CD4-positive, alpha-beta T cell treated with Interleukin-21 for 1 hour (primary cell): Measurements from ENCODE around the gene PRSS12.
"Not testable (repeated sequence)": the region's sequence is repeated elsewhere in the genome, so short reads cannot be mapped to it uniquely, and the experiment has no call there.

Source experiments
- DNase-seq: peaks from one replicate; pipeline ENCODE4 v3.0.0-alpha.2; 2020

Gene PRSS12

GRCh38 chr4:118270492-118270891 is 82.3 kb downstream of the PRSS12 start:
- peak; percentile 56 for DNase-seq

- no peak for DNase-seq
These were observed 84.0 kb downstream of the PRSS12 start for GRCh38 chr4:118268780-118269179.

- not testable (repeated sequence) for DNase-seq
These were observed 86.7 kb downstream of the PRSS12 start for GRCh38 chr4:118266145-118266496.

- DNase-seq, result peak; percentile 16
These were observed 87.3 kb downstream of the PRSS12 start for GRCh38 chr4:118265312-118266144.

GRCh38 chr4:118264096-118264495 is 88.7 kb downstream of the PRSS12 start:
- no peak for DNase-seq

GRCh38 chr4:118260309-118260708 is 92.5 kb downstream of the PRSS12 start:
- DNase-seq, result no peak

GRCh38 chr4:118259111-118259510 is 93.7 kb downstream of the PRSS12 start:
- DNase-seq, result no peak

- DNase-seq, result no peak
These were observed 98.4 kb downstream of the PRSS12 start for GRCh38 chr4:118254368-118254767.

GRCh38 chr4:118249890-118250289 is 102.9 kb downstream of the PRSS12 start:
- no peak for DNase-seq

- DNase-seq, result no peak
These were observed 115.3 kb downstream of the PRSS12 start for GRCh38 chr4:118237531-118237930.

GRCh38 chr4:118235566-118236120 is 117.2 kb downstream of the PRSS12 start:
- no peak for DNase-seq
